ENCODE measurements around the gene OR5K4.

OR5K4 gene, protein sequence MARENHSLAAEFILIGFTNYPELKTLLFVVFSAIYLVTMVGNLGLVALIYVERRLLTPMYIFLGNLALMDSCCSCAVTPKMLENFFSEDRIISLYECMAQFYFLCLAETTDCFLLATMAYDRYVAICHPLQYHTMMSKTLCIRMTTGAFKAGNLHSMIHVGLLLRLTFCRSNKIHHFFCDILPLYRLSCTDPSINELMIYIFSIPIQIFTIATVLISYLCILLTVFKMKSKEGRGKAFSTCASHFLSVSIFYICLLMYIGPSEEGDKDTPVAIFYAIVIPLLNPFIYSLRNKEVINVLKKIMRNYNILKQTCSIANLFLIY

DNA sequence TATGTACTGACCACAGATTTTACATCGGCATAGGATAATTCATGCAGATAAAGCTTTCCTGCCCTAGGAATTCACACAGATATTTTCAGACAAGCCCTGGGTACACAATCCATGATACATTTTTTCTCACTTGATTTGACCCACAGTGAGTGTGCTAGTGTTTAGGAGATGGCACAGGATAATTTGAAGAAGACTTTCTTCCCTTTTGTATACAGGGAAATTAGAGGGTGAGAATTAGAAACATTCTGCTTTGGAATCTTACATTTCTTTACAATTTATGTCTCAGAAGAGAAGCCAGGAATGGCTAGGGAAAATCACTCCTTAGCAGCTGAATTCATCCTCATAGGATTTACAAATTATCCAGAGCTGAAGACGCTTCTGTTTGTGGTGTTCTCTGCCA, at the start of gene OR5K4:
Gene OR5K4 (plus strand): TSS at position 301 of the 400 bp plus-strand sequence. CDS start 0 bp downstream, at position 301.
- no peak for DNase-seq

- no peak for DNase-seq
These were observed 31.6 kb upstream of the OR5K4 start for GRCh38 chr3:98322101-98322500.

DNA sequence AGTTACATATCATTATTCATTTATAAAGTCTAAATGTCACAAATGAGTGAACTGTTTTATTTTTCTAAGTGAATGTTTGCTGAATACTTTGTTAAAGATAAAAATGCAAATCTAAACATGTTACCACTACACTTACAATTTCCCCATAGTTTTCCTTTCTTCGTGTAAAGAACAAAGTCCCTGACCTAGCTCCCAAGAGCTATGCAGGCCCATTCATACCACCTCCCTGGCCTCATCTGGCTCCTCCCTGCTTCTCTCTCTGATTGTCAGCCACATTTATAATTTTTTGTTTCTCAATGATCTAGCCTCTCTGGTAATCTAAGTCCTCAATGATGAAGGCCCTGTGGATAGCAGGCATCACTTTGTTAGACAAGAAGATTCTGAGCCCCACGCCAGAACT, 31.0 kb upstream of the OR5K4 start:
- DNase-seq = no peak

DNA sequence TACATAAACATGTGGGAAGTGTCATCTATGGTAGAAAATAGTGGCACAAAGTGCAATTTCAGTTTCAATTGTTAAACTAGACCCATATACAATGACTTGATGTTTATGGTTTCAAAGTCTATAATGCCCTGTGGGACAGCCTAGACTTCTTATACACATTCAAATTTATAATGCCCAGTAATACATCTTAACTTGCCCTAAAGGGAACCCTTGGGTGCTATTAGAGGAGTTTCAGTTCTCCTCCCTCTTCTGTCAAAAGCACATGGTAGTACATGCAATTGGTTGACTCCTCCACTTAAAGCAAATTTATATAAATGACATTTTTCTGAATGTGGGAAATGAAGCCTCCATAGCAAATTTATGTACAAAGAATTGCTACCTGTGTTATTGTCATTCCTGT, 30.2 kb upstream of the OR5K4 start:
- no peak for DNase-seq

GRCh38 chr3:98325055-98325454, 28.6 kb upstream of the OR5K4 start:
- no peak for DNase-seq

DNA sequence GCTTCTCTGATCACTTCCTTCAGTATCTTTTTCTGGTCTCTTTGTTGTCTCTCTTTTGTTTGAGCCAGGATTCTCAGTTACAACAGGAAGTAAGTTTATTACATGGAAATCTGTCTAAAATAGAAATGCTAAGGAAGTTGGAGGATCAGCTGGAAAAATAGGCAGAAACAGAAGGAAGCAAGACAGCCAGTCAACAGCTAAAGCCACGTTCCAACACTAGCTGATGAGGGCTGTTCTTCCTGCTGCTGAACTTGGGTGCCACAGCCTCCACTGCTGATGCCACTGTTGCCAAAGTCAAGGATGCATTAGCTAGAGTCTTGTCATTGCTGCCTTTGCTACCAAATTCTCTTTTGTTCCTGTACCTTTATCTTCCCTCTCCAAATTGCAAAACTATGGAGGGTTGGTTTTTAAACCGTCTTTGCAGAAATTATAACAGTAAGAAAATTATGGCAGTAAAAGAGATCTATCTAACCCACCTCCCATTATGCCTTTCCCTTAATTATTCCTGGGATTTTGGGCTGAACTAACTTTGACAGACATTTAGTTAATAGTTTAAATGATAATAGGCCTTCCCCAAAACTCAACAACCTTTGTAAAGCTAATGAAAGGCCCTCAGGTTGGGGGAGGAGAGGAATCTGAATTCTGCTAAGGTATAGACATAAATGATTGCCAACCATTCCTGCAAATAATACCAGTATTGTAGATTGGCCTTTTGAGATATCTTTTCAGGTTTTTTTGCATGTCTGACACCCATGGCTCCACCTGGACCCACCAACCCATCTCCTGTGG, 27.4 kb upstream of the OR5K4 start:
- no peak for DNase-seq

- no peak for DNase-seq
These were observed 26.7 kb upstream of the OR5K4 start for GRCh38 chr3:98326945-98327344.

DNA sequence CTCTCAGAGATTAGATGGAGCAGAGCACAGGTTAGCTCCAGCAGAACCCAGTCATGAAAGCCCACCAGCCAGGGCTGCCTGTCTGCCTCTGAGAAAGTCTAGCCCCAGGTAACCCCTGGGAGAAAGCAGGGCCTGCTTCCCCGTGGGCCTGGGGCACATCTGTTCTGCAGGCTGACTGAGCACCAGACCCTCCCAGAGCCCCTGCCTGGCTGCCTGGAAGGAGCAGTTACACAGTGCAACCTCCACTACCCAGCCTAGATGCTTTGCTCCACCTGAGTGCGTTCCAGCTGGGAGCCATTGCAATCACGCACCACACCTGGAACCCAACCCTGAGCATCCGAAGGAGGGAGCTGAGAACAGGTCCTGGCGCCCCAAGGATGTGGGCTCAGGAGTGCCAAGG, 24.7 kb upstream of the OR5K4 start:
- DNase-seq = no peak

DNA sequence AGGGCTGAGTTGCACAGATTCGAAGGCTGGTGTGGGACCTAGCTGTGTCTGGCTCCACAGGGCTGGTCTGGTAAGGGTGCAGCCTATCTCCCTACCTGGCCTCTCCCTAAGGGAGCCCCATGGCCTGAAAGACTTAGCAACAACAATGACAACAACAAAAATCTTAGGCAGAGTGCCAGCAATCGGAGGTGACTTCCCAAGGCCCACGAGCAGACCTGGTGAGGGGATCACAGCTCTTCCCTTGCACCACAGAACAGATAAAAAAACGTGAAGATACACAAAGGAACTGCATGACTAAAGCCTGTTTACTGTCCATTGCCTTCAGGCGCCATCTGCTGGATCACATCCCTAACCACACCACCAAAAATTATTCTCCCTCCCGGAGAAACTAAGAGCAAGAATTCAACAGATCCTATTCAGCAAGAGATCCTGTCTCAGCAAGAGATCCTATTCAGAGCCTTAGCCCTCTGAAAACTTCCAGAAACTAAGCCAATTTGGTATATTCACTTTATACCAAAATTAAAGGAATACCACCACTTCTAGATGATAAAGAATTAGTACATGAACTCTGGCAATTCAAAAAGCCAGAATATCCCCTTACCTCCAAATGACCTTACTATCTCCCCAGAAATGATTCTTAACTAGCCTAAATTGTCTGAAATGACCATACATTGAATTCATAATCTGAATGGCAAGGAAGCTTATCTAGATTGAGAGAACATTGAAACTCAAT, 24.1 kb upstream of the OR5K4 start:
- DNase-seq = peak; percentile 65 to 78

DNA sequence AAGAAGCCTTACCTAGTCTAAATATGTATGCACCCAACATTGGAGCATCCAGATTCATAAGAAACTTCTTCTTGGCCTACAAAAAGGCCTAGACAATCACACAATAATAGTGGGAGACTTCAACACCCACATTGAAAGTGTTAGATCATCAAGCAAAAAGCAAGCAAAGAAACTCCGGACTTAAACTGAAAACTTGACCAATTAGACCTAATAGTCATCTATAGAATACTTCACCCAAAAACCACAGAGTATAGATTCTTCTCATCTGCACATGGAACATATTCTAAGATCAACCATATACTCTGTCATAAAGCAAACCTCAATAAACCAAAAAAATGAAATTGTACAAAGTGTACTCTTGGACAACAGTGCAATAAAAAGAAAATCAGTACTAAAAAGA, 22.3 kb upstream of the OR5K4 start:
- DNase-seq = no peak

DNA sequence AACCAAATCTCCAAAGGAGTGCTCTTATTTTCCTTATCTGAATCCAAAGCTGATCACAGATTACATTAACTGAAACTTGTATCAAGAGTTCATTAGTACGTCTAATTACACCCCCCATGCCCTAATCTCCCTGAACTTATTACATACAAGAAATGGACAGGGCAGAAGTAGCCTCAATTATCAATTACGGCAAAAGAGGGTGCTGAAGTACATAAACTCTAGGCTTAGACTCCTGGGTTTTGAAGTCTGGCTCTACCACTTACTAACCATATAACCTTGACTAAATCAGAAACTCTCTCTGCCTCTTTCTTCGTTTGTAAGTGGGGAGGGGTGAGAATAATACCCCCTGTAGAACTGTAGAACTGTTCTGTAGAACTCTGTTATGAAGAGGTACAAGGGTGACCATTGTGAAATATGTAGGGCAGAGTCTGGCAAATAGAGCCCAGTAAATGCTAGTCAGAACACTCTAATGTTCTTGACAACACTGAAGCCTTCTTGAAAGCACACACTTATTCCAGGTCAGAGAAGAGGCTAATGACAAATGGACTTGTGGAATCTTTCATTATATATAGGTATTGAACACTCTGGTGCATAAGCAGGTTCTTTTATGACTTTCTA, 19.6 kb upstream of the OR5K4 start:
- no peak for DNase-seq

DNA sequence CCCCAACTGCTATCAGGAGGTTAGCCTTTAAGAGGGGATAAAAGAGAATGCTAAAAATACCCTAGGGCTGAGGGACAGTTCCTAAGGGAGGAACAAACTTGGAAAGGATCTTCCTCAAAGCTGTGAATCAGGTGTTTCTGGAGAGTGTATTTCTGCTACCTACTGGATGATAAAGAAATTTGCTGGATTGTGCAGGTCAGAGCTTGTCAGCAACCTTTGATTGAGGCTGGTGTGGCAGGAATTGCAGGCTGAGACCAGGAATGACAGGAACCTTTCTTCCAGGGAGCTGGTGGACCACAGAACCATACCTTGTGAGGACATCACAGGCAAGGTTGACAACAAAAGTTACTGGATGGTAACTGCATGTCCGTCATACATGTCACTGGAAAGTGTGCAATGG, 14.6 kb upstream of the OR5K4 start:
- no peak for DNase-seq

DNA sequence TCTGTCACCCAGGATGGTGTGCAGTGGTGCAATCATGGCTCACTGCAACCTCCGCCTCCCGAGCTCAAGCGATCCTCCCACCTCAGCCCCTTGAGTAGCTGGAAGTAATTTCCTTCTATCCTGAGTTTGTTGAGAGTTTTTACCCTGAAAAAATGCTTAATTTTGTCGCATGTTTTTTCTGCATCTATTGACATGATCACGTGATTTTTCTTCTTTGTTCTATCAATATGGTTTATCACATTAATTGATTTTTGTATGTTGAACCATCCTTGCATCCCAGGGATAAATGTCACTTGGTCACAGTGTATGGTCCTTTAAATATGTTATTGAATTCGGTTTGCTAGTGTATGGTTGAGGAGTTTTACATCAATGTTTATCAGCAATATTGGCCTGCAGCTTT, 11.9 kb upstream of the OR5K4 start:
- no peak for DNase-seq

GRCh38 chr3:98343647-98344507, 9.8 kb upstream of the OR5K4 start:
- peak; percentile 64 to 70 for DNase-seq

DNA sequence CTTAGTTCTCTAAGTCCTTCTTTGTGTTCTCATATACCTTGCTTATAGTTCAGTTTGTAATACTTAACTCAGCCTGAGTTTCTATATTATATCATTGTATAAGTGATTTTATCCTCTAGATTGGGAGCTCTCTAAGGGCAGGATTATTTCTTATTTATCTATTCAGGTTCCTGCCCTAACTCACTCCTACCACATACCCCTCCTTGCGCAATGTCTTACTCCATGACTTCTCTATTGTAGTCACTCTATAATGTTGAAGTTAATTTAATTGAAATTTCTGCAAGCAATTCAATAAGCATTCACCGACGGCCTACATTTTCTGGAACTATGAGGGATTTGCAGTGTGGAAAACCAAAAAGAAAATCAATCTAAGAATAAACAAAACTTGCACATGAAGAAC, 3.6 kb upstream of the OR5K4 start:
- DNase-seq = no peak

DNA sequence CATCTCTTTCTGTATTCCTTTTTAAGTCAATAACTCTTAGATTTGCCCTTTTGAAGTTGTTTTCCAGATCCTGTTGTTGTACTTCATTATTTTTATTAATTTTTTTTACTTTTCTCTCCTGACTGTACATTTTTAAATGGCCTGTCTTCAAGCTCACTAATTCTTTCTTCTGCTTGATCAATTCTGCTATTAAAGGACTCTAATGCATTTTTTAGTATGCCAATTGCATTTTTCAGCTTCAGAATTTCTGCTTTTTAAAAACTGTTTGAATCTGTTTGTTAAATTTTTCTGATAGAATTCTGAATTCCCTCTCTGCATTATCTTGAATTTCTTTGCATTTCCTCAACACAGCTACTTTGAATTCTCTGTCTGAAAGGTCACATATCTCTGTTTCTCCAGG, 5.6 kb downstream of the OR5K4 start:
- no peak for DNase-seq

- DNase-seq = peak; percentile 9 to 15
These were observed 6.5 kb downstream of the OR5K4 start for GRCh38 chr3:98359993-98360675.

DNA sequence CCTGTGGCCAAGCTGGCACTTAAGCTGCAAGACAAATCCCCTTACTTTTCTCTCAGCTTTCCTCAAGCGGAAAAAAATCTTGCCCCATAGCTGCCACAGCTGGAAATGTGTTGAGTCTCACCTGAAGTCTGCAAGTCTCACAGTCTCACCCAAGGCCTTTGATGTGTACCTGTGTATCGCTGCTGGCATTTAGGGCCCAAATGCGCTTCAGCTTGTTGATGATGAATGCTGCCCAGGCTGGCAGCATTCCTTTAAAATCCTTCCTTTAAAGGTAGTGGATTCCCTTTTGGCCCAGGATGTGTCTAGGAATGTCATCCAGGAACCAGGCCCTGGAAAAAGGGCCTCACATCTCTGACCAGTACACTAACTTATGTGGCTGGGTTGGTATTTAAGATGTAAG, 7.0 kb downstream of the OR5K4 start:
- DNase-seq = no peak

DNA sequence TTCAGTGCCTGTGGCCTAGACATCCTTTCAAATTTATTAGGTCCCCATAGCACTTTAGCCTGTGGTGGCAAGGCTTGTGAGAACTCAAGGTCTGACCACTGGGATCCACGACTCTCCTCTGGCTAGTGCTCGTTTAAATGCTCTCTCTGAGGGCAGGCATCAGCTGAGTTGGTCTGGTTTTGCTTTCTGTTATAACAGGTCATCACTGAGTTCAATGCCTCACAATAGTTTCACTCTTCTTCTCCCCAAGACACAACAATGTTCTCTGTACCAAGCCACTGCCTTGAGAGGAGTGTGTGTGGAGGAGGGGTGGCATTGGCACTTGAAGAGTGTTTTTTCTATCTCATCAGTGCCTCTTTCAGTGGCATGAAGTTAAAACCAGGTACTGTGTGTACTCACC, 7.6 kb downstream of the OR5K4 start:
- DNase-seq = no peak

DNA sequence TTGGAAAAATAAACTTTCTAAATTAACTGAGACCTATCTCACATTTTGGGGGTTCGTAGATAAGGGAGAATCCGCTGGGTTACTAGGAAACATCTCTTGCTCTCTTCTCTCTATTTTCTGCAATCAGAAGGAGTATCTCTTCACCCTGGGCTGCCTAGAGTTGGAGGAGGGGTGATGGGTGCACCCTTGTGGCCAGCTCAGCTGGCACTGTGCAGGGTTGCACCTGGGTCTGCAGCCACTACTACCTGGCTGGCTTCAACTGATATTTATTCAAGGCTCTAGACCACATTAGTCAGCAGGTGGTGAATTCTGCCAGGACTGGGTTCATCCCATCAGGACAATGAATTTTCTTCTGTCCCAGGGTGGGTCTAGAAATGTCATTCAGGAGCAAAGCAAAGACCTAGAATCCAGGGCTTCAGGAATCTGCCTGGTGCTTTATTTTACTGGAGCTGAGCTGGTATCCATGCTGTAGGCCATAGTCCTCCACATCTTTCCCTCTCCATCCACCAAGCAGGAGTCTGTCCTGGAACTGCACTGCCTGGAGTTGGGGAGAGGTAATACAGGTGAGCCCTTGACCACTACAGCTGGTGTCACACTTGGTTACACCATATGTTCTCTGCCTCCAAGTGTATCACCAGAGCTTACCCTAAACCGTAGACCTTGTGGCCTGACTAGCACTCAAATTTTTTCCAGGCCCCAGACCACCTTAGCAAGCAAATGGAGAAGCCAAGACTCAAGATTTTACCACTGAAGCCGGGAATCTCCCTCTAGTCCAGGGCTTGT, 14.0 kb downstream of the OR5K4 start:
- DNase-seq = no peak

DNA sequence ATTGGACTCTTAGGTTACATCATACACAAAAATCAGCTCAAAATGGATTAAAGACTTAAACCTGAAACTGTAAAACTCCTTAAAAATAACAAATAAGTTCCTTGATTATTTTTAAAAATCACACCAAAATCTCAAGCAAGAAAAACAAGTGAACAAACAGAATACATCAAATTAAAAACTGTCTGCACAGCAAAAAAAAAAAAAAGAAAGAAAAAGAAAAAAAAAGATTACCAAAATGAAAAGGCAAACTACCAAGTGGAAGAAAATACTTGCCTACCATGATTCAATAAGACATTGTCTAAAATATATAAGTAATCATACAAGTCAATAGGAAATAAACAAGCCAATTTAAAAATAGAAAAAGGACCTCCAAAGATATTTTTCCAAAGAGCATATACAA, 17.5 kb downstream of the OR5K4 start:
- no peak for DNase-seq
